Natural killer cell (primary cell): ENCODE data around the gene LSM12. TPM values are rescaled to one million over a fixed set of nuclear protein-coding genes. Genes with fewer than 3 reads are reported as not detected.

Experiments
- ATAC-seq, 3 donors: fragments of 150-1000 bp in 2 of 3; fragments of 200-7000 bp in 1 of 3; cut with Tn5 transposase; 1 replicate in 1 of 3; 2 replicates in 2 of 3; pipeline ENCODE4 v1.10.0; 2021; ENCODE audit warnings: mild to moderate bottlenecking in 2 of 3, moderate library complexity in 2 of 3
- DNase-seq, 2 donors: peaks; one replicate each; pipeline versions ENCODE4 v3.0.0 to v3.0.0-alpha.2; 2013 to 2021; ENCODE audit warnings: mixed read lengths in 1 of 2
- H3K27ac ChIP-seq: one replicate; pipeline ENCODE4 v1.5.1; 2013; ENCODE audit warnings: mild to moderate bottlenecking, low read length
- H3K27me3 ChIP-seq: one replicate; pipeline ENCODE4 v1.6.1; 2013; ENCODE audit warnings: low read length; ENCODE audit not compliant: control insufficient read depth, insufficient read depth
- H3K36me3 ChIP-seq: one replicate; pipeline ENCODE4 v1.6.1; 2013; ENCODE audit warnings: low read length; ENCODE audit not compliant: control insufficient read depth, insufficient read depth
- H3K4me1 ChIP-seq: one replicate; pipeline ENCODE4 v1.6.1; 2013; ENCODE audit warnings: low read length; ENCODE audit not compliant: control insufficient read depth, insufficient read depth
- H3K4me3 ChIP-seq: one replicate; pipeline ENCODE4 v1.5.1; 2013; ENCODE audit warnings: low read length
- H3K9me3 ChIP-seq: one replicate; pipeline ENCODE4 v1.6.1; 2013; ENCODE audit warnings: low read length; ENCODE audit not compliant: control insufficient read depth, insufficient read depth
- H3K27ac Mint-ChIP-seq, 2 donors: one replicate each; pipeline ENCODE4 v1.8.0; 2022; ENCODE audit warnings: mild to moderate bottlenecking in 2 of 2, mixed read lengths in 2 of 2, moderate library complexity in 1 of 2
- H3K27me3 Mint-ChIP-seq, 2 donors: one replicate each; pipeline ENCODE4 v1.8.0; 2022; ENCODE audit warnings: low read depth in 2 of 2, mixed read lengths in 2 of 2
- H3K36me3 Mint-ChIP-seq: one replicate; pipeline ENCODE4 v1.8.0; 2022; ENCODE audit warnings: mixed read lengths
- H3K4me1 Mint-ChIP-seq, 2 donors: one replicate each; pipeline ENCODE4 v1.8.0; 2022; ENCODE audit warnings: mixed read lengths in 2 of 2
- H3K4me3 Mint-ChIP-seq: one replicate; pipeline ENCODE4 v1.8.0; 2022; ENCODE audit warnings: mild to moderate bottlenecking, moderate library complexity, mixed read lengths
- H3K9me3 Mint-ChIP-seq, 2 donors: one replicate each; pipeline ENCODE4 v1.8.0; 2022; ENCODE audit warnings: mixed read lengths in 2 of 2
- CTCF ChIP-seq: fragments of 200-600 bp; IDR thresholded peaks from one replicate; pipeline ENCODE4 v1.8.0; 2022; ENCODE audit warnings: antibody characterized with exemption
- WGBS: methylation state at CpG from one replicate; pipeline ENCODE4 v1.1.7; 2013; ENCODE audit warnings: missing lambda C conversion rate; ENCODE audit not compliant: insufficient coverage; 5-methylcytosine and 5-hydroxymethylcytosine counted together
- intact Hi-C: fragments of 100-400 bp; cut with micrococcal nuclease; formaldehyde crosslinking; loops from one replicate; pipeline ENCODE4 v1.14.2; 2022
- total RNA-seq, 4 donors: library from RNA; stranded (reverse); fragments of 120-200 nt in 1 of 4; gene quantifications; one replicate each; pipeline versions ENCODE4 v1.2.3 to v1.2.4, GENCODE V29; 2013 to 2022

The LSM12 gene
- total RNA-seq, 3 donors from 2014 or later (not counting 1 experiment from before 2014, with no cell fraction given): 46.9 to 54.0 (median 51.8) TPM

GRCh38 chr17:44075598-44076293, 9.3 kb upstream of the LSM12 start:
- no peaks in the 10 kb centered on the region for H3K9me3 ChIP-seq
- ATAC-seq: no peak
- no peaks in the 10 kb centered on the region for H3K9me3 Mint-ChIP-seq
- H3K4me1 Mint-ChIP-seq: peaks cover 16 to 24% of the 10 kb centered on the region in 2 donors
- H3K27me3 ChIP-seq: no peaks in the 10 kb centered on the region
- no peak for DNase-seq
- peaks cover 18% of the 10 kb centered on the region for H3K4me1 ChIP-seq
- H3K36me3 Mint-ChIP-seq: no peaks in the 10 kb centered on the region
- peak overlapping the region in 1 of 2 donors; percentile 52 for H3K27ac Mint-ChIP-seq
- no peak overlapping the region for H3K4me3 ChIP-seq
- intact Hi-C loops: no loop called here
- H3K27ac ChIP-seq: no peak overlapping the region
- no peak for TF ChIP-seq CTCF
- peaks cover 39% of the 10 kb centered on the region for H3K36me3 ChIP-seq
- no peaks in the 10 kb centered on the region for H3K27me3 Mint-ChIP-seq
- no peak overlapping the region for H3K4me3 Mint-ChIP-seq
- 92% methylated on average over 10 of the region's 10 CpGs for WGBS

GRCh38 chr17:44074911-44075285, 8.4 kb upstream of the LSM12 start:
- DNase-seq: no peak
- Histone ChIP-seq H3K4me1 (peaks cover 23% of the 10 kb centered on the region), H3K36me3 (peaks cover 37% of the 10 kb centered on the region), H3K9me3 (no peaks in the 10 kb centered on the region), H3K27ac (no peak overlapping the region), H3K4me3 (no peak overlapping the region), H3K27me3 (no peaks in the 10 kb centered on the region)
- no peaks in the 10 kb centered on the region for H3K9me3 Mint-ChIP-seq
- WGBS: 91% methylated on average over 9 of the region's 9 CpGs
- no peak for ATAC-seq
- intact Hi-C loops: loop anchor here (5.0 kb wide), 1 partner anchor 47 kb away; the partner anchor contains the start of gene HDAC5
- H3K27me3 Mint-ChIP-seq: no peaks in the 10 kb centered on the region
- H3K4me3 Mint-ChIP-seq: no peak overlapping the region
- TF ChIP-seq CTCF: no peak
- H3K36me3 Mint-ChIP-seq: no peaks in the 10 kb centered on the region
- H3K4me1 Mint-ChIP-seq: peaks cover 23 to 32% of the 10 kb centered on the region in 2 donors
- no peak overlapping the region for H3K27ac Mint-ChIP-seq

- no peak overlapping the region for H3K4me3 Mint-ChIP-seq
- H3K4me1 ChIP-seq: peaks cover 25% of the 10 kb centered on the region
- peaks cover 37% of the 10 kb centered on the region for H3K36me3 ChIP-seq
- H3K4me3 ChIP-seq: no peak overlapping the region
- DNase-seq: no peak
- no peak overlapping the region for H3K27ac ChIP-seq
- no peaks in the 10 kb centered on the region for H3K36me3 Mint-ChIP-seq
- H3K27ac Mint-ChIP-seq: peak overlapping the region in 1 of 2 donors; percentile 43
- 93% methylated on average over 9 of the region's 9 CpGs for WGBS
- no peak for TF ChIP-seq CTCF
- no peaks in the 10 kb centered on the region for H3K27me3 ChIP-seq
- H3K9me3 ChIP-seq: no peaks in the 10 kb centered on the region
- peaks cover 25 to 34% of the 10 kb centered on the region in 2 donors for H3K4me1 Mint-ChIP-seq
- ATAC-seq: no peak
- no peaks in the 10 kb centered on the region for H3K9me3 Mint-ChIP-seq
- H3K27me3 Mint-ChIP-seq: no peaks in the 10 kb centered on the region
- intact Hi-C loops: loop anchor here (5.0 kb wide), 1 partner anchor 48 kb away; the partner anchor contains the start of gene HDAC5
These were observed 7.9 kb upstream of the LSM12 start for GRCh38 chr17:44074231-44074910.
